ENCODE results near the gene BCKDK. TPM values are rescaled to one million over a fixed set of nuclear protein-coding genes. Genes with fewer than 3 reads are reported as not detected.
"Not testable (repeated sequence)": the region's sequence is repeated elsewhere in the genome, so short reads cannot be mapped to it uniquely, and the experiment has no call there.

The BCKDK gene
- total RNA-seq, 1 donor from 2014 or later = 38.8 TPM

DNA sequence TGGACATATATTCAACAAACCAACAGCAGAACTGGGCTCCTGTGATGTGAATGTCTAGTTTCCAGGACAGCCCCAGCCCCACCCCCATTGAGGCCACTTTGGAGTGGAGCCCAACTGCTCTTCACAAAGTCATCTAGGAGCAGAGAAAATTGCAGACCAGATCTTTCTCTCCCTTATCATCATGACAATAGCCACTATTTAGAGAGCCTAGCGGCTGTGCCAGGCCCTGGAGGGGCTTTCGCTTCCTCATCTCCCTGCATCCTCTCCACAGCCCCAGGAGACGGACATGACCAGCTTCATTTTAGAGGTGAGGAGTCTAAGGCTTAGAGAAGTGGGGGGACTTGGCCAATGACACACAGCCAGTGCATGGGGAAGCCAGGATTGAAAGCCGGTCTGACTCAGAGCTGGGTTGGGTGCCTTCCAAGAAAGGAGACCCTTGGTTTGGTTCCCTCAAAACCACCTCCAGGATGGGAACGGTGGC, 25.9 kb downstream of the BCKDK start:
- Mint-ChIP-seq H3K9me3 (ENCODE audit: unreplicated experiment) (no peaks in the 10 kb centered on the region), H3K27ac (ENCODE audit: unreplicated experiment) (no peak overlapping the region), H3K4me1 (ENCODE audit: unreplicated experiment) (peaks cover 6% of the 10 kb centered on the region), H3K4me3 (ENCODE audit: unreplicated experiment) (no peak overlapping the region), H3K27me3 (ENCODE audit: unreplicated experiment) (no peaks in the 10 kb centered on the region), H3K36me3 (ENCODE audit: unreplicated experiment) (peaks cover 2% of the 10 kb centered on the region)
- TF ChIP-seq, protein P1, sequence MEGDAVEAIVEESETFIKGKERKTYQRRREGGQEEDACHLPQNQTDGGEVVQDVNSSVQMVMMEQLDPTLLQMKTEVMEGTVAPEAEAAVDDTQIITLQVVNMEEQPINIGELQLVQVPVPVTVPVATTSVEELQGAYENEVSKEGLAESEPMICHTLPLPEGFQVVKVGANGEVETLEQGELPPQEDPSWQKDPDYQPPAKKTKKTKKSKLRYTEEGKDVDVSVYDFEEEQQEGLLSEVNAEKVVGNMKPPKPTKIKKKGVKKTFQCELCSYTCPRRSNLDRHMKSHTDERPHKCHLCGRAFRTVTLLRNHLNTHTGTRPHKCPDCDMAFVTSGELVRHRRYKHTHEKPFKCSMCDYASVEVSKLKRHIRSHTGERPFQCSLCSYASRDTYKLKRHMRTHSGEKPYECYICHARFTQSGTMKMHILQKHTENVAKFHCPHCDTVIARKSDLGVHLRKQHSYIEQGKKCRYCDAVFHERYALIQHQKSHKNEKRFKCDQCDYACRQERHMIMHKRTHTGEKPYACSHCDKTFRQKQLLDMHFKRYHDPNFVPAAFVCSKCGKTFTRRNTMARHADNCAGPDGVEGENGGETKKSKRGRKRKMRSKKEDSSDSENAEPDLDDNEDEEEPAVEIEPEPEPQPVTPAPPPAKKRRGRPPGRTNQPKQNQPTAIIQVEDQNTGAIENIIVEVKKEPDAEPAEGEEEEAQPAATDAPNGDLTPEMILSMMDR (IDR thresholded peaks at IDR 0.05) = no peak
- DNase-seq (ENCODE audit: extremely low spot score, unreplicated experiment) = no peak

DNA sequence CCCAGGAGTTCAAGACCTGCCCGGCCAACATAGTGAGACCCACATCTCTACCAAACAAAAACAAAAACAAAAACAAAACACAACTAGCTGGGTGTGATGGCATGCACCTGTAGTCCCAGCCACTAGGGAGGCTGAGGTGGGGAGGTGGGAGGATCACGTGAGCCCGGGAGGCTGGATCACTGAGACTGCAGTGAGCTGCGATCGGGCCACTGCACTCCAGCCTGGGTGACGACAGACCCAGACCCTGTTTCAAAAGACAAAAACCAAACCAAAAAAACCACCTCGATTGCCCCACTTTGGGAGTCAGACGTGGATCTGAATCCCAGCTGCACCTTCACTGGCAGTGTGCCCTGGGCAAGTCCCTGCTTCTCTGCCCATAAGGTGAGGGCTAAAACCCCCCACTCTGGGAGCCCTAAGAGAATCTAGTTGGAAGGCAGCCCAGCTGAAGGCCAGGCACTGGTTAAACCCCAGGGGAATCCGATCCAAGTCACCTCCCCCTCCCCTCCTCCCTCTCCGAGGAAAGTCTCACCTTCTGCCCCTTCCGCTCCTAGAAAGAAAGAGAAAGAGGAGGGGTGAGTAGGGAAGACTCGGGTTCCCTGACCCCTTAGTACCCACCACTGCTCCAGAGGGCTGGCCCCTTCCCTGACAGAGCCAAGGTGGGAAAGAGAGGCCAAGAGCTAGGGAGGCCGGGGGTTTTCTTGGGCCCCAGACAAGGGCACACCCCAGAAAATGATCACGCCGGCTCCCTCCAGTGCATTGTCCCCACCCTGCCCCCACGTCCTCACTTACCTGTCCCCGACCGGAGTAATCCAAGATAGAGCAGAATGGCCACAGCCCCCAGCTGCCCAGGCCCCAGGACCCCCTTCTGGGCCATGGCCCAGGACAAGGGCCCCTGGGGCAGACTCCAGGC, 26.7 kb downstream of the BCKDK start:
- Mint-ChIP-seq H3K27me3 (ENCODE audit: unreplicated experiment) (no peaks in the 10 kb centered on the region), H3K27ac (ENCODE audit: unreplicated experiment) (no peak overlapping the region), H3K36me3 (ENCODE audit: unreplicated experiment) (peaks cover 2% of the 10 kb centered on the region), H3K9me3 (ENCODE audit: unreplicated experiment) (no peaks in the 10 kb centered on the region), H3K4me3 (ENCODE audit: unreplicated experiment) (no peak overlapping the region), H3K4me1 (ENCODE audit: unreplicated experiment) (peaks cover 6% of the 10 kb centered on the region)
- TF ChIP-seq, protein P1 (IDR thresholded peaks at IDR 0.05) = no peak
- no peak for DNase-seq (ENCODE audit: extremely low spot score, unreplicated experiment)

DNA sequence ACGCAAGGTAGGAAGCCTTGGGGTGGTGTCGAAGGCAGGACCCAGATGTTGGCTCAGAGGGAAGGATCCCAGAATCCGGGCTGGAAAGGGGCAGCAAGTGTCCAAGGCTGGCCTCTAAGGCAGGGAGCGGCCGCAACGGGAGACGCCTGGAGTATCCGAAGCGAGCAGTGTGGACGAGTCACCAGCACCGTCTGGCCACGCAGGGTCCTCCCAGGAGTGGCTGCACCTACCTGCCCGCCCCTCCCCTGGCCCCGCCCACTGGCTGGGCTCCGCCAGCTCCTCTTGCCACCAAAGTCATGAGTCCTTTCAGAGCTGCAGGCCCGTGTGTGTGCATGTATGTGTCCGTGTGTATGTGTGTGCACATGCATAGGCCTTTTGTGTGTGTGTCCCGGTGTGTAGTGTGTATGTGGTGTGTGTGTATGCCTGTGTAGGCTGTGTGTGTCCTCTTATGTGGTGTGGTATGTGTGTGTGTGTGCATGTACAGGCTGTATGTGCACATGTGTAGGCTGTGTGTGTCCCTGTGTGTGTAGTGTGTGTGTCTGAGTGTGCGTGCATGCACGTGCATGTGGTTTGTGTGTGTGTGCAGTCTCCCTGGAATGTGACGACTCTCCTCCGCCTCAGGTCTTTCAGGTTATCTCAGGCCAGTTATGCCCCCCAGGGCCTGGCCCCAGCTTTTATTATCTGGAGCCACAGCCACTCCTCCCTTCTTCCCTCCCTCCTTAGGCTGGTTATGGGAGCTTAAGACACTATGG, 27.5 kb downstream of the BCKDK start, which contains the start of gene PRSS8:
Gene PRSS8, minus strand, starts transcription at position 193 of the 752 bp plus-strand sequence. CDS start 229 bp downstream, outside the sequence.
- TF ChIP-seq, protein P1 (IDR thresholded peaks at IDR 0.05) = no peak
- Mint-ChIP-seq H3K27me3 (ENCODE audit: unreplicated experiment) (no peaks in the 10 kb centered on the region), H3K36me3 (ENCODE audit: unreplicated experiment) (no peaks in the 10 kb centered on the region), H3K4me3 (ENCODE audit: unreplicated experiment) (no peak within 1 kb of the TSS), H3K9me3 (ENCODE audit: unreplicated experiment) (no peaks in the 10 kb centered on the region), H3K27ac (ENCODE audit: unreplicated experiment) (no peak within 1 kb of the TSS), H3K4me1 (ENCODE audit: unreplicated experiment) (peaks cover 7% of the 10 kb centered on the region)
- no peak for DNase-seq (ENCODE audit: extremely low spot score, unreplicated experiment)

DNA sequence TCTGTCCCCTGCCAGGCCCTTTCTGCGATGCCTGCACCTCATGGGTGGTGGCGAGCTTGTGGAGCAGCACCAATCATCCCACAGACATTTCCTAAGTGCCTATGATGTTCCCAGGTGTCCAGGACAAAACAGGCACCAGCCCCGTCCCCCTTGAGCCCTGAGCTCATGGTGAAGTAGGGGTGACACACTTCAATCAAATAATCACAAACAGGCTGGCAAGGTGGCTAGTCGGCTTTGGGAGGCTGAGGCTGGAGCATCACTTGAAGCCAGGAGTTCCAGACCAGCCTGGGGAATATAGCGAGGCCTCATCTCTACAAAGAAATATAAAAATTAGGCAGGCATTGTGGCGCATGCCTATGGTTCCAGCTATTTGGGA, 28.1 kb downstream of the BCKDK start:
- no peaks in the 10 kb centered on the region for H3K27me3 Mint-ChIP-seq (ENCODE audit: unreplicated experiment)
- TF ChIP-seq, protein P1 (IDR thresholded peaks at IDR 0.05) = no peak
- no peaks in the 10 kb centered on the region for H3K36me3 Mint-ChIP-seq (ENCODE audit: unreplicated experiment)
- H3K4me1 Mint-ChIP-seq (ENCODE audit: unreplicated experiment) = peaks cover 11% of the 10 kb centered on the region
- no peak overlapping the region for H3K27ac Mint-ChIP-seq (ENCODE audit: unreplicated experiment)
- DNase-seq (ENCODE audit: extremely low spot score, unreplicated experiment) = no peak
- H3K9me3 Mint-ChIP-seq (ENCODE audit: unreplicated experiment) = no peaks in the 10 kb centered on the region
- H3K4me3 Mint-ChIP-seq (ENCODE audit: unreplicated experiment) = no peak overlapping the region

DNA sequence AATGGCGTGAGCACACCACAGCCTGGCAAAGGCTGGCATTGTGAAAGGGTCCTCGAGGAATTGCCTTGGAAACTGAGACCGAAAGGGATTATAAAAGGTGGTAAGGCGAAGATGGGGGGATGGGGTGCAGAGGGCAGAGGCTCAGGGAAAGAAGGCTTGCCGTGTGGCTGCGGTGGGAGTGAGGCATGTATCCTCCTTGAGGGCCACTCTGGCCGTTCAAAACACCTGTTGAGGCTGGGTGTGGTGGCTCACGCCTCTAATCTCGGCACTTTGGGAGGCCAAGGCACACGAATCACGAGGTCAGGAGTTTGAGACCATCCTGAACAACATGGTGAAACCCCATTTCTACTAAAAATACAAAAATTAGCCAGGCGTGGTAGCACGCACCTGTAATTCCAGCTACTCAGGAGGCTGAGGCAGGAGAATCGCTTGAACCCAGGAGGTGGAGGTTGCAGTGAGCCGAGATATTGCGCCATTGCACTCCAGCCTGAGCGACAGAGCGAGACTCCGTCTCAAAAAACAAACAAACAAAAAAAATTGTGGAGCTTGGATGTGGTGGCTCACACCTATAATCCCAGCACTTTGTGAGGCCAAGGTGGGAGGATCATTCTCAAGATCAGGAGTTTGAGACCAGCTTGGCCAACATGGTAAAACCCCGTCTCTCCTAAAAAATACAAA, 28.8 kb downstream of the BCKDK start:
- not testable (repeated sequence) for H3K27ac Mint-ChIP-seq (ENCODE audit: unreplicated experiment); H3K27me3 Mint-ChIP-seq (ENCODE audit: unreplicated experiment); DNase-seq (ENCODE audit: extremely low spot score, unreplicated experiment); H3K9me3 Mint-ChIP-seq (ENCODE audit: unreplicated experiment); H3K4me3 Mint-ChIP-seq (ENCODE audit: unreplicated experiment); H3K36me3 Mint-ChIP-seq (ENCODE audit: unreplicated experiment)
- H3K4me1 Mint-ChIP-seq (ENCODE audit: unreplicated experiment) = peaks cover 18% of the 10 kb centered on the region

Data from osteocyte (in vitro differentiated cells).